K562 (cell line): ENCODE data around the gene LRRC58. TPM values are rescaled to one million over a fixed set of nuclear protein-coding genes. Genes with fewer than 3 reads are reported as not detected.

ENCODE experiments used
- ATAC-seq: fragments of 200-7000 bp; cut with Tn5 transposase; 3 replicates; pipeline ENCODE4 v1.9.1; 2020; ENCODE audit warnings: moderate library complexity
- BruUV-seq: library from RNA; stranded (reverse); fragments of 400-500 nt; replicated peaks from 2 replicates; lab custom pipeline; 2021; lab: Mats Ljungman, UMichigan
- CTCF ChIA-PET: fragments of 300-600 bp; formaldehyde crosslinking; extraction: SDS; loops from one replicate; lab custom pipeline; 2021; ENCODE audit warnings: low intra/inter-chr PET ratio; lab: Yijun Ruan, JAX
- POLR2A ChIA-PET: fragments of 300-600, 350-650 bp; sonication (Branson Sonifier 250); formaldehyde crosslinking; extraction: SDS; loops from one replicate; lab custom pipeline; 2021; ENCODE audit warnings: antibody characterized with exemption, inconsistent platforms; lab: Yijun Ruan, JAX
- DNase-seq, 4 experiments: peaks; one replicate each; pipeline versions ENCODE4 v3.0.0 to v3.0.0-alpha.2; 2011 to 2018; ENCODE audit warnings: low spot score in 3 of 4, mixed read lengths in 3 of 4; ENCODE audit errors: extremely low read depth in 1 of 4
- FAIRE-seq: peaks from 2 replicates; lab custom pipeline; 2011; peaks lifted over from hg19 to GRCh38; lab: Jason Lieb, UNC
- H2AFZ ChIP-seq: 2 replicates; pipeline ENCODE4 v1.6.0; 2011; ENCODE audit warnings: low read depth, low read length, control low read depth, inconsistent platforms
- H3K27ac ChIP-seq: fragments of 200-600 bp; 3 replicates; pipeline ENCODE4 v1.8.0; 2011; ENCODE audit warnings: low read depth, mild to moderate bottlenecking, control low read depth, inconsistent platforms, low read length, moderate library complexity, mixed read lengths; ENCODE audit errors: extremely low read depth
- H3K27me3 ChIP-seq, 2 experiments: fragments of 300-600 bp in 1 of 2; 2 replicates in 1 of 2; 3 replicates in 1 of 2; pipeline versions ENCODE4 v1.6.0 to v1.8.0; 2011; ENCODE audit warnings: inconsistent platforms in 2 of 2, low read length in 2 of 2, mild to moderate bottlenecking in 1 of 2, mixed read lengths in 1 of 2, moderate library complexity in 1 of 2; ENCODE audit not compliant: control insufficient read depth in 2 of 2, insufficient read depth in 2 of 2
- H3K36me3 ChIP-seq: fragments of 300-600 bp; 3 replicates; pipeline ENCODE4 v1.8.0; 2011; ENCODE audit warnings: mild to moderate bottlenecking, low read length, inconsistent platforms; ENCODE audit not compliant: control insufficient read depth, insufficient read depth
- H3K4me1 ChIP-seq, 2 experiments: fragments of 200-600 bp in 1 of 2; replicated peaks in 1 of 2; 2 replicates in 1 of 2; 3 replicates in 1 of 2; pipeline versions ENCODE4 v1.5.1 to v1.8.0; 2011; ENCODE audit warnings: inconsistent platforms in 2 of 2, low read length in 2 of 2, mild to moderate bottlenecking in 1 of 2, mixed read lengths in 1 of 2, moderate library complexity in 1 of 2; ENCODE audit not compliant: control insufficient read depth in 2 of 2, insufficient read depth in 2 of 2
- H3K4me2 ChIP-seq: 2 replicates; pipeline ENCODE4 v1.6.1; 2011; ENCODE audit warnings: low read length, control low read depth, inconsistent platforms, mixed read lengths; ENCODE audit not compliant: insufficient read depth
- H3K4me3 ChIP-seq: fragments of 200-600 bp; sonication (generic), shearing (Covaris generic); 2 replicates; pipeline ENCODE4 v1.5.1; 2016; ENCODE audit warnings: control low read depth, inconsistent platforms
- H3K79me2 ChIP-seq: fragments of 200-600 bp; 3 replicates; pipeline ENCODE4 v1.8.0; 2011; ENCODE audit warnings: low read length, inconsistent platforms; ENCODE audit not compliant: control insufficient read depth, insufficient read depth
- H3K9ac ChIP-seq, 2 experiments: 2 replicates each; pipeline versions ENCODE4 v1.6.0 to v1.6.1; 2011; ENCODE audit warnings: low read depth in 2 of 2, low read length in 2 of 2, control low read depth in 1 of 2, inconsistent platforms in 1 of 2, mild to moderate bottlenecking in 1 of 2, mixed read lengths in 1 of 2; ENCODE audit not compliant: insufficient read depth in 1 of 2
- H3K9me1 ChIP-seq: one replicate; pipeline ENCODE4 v1.6.0; 2011; ENCODE audit warnings: inconsistent platforms, mild to moderate bottlenecking, low read length, moderate library complexity; ENCODE audit not compliant: control insufficient read depth, insufficient read depth
- H3K9me3 ChIP-seq: replicated peaks from 2 replicates; pipeline ENCODE4 v1.5.1; 2011; ENCODE audit warnings: low read depth, low read length, inconsistent platforms; ENCODE audit not compliant: control insufficient read depth, insufficient read depth
- H4K20me1 ChIP-seq: replicated peaks from 2 replicates; pipeline ENCODE4 v1.6.1; 2011; ENCODE audit warnings: low read length, inconsistent platforms, mixed read lengths; ENCODE audit not compliant: control insufficient read depth, insufficient read depth
- CBX3 ChIP-seq, 2 experiments: IDR thresholded peaks; 1 replicate in 1 of 2; 2 replicates in 1 of 2; pipeline ENCODE4 v1.6.1; 2012; ENCODE audit warnings: inconsistent platforms in 2 of 2, low read length in 2 of 2, borderline replicate concordance in 1 of 2, control low read depth in 1 of 2
- KLF6 ChIP-seq: fragments of 250-450 bp; sonication (Bioruptor Pico); IDR thresholded peaks from 2 replicates; pipeline ENCODE4 v1.4.0; 2020; ENCODE audit warnings: mild to moderate bottlenecking, moderate library complexity, borderline replicate concordance
- NFIC ChIP-seq: fragments of 450-650 bp; IDR thresholded peaks from 2 replicates; pipeline ENCODE4 v1.6.1; 2017; ENCODE audit warnings: mild to moderate bottlenecking, inconsistent platforms
- PHTF2 ChIP-seq: fragments of 250-450 bp; sonication (Bioruptor Pico); IDR thresholded peaks from 2 replicates; pipeline ENCODE4 v1.5.0; 2021; ENCODE audit warnings: mild to moderate bottlenecking
- SNRNP70 ChIP-seq: fragments of 200-400 bp; formaldehyde crosslinking; optimal IDR thresholded peaks from 2 replicates; pipeline ENCODE3; 2017; ENCODE audit warnings: low read depth, low read length
- SPI1 ChIP-seq: IDR thresholded peaks from 2 replicates; pipeline ENCODE4 v1.6.1; 2011; ENCODE audit warnings: low read depth, low read length, control low read depth, borderline replicate concordance
- TSC22D4 ChIP-seq: fragments of 450-650 bp; IDR thresholded peaks from 2 replicates; pipeline ENCODE4 v1.6.1; 2016; ENCODE audit warnings: missing genetic modification characterization, missing biosample characterization, control low read depth
- ZBTB17 ChIP-seq: fragments of 450-650 bp; formaldehyde crosslinking; IDR thresholded peaks from 2 replicates; pipeline ENCODE4 v1.4.0; 2020; ENCODE audit warnings: mild to moderate bottlenecking
- ZNF121 ChIP-seq: sonication (generic); formaldehyde crosslinking; conservative IDR thresholded peaks from 2 replicates; pipeline ENCODE4 v1.8.0; 2022; ENCODE audit warnings: missing genetic modification reagents
- WGBS: fragments of 100-300 bp; shearing (Covaris generic); methylation state at CpG from one replicate; pipeline ENCODE4 v1.1.6; 2016; ENCODE audit warnings: low coverage, mixed read lengths; ENCODE audit not compliant: insufficient coverage; ENCODE audit errors: missing lambda C conversion rate; 5-methylcytosine and 5-hydroxymethylcytosine counted together
- in situ Hi-C: fragments of 300-500 bp; cut with MboI; formaldehyde crosslinking; loops from 4 replicates; pipeline ENCODE4 v1.15.0; 2018; ENCODE audit warnings: inconsistent platforms, mixed read lengths
- intact Hi-C: fragments of 100-400 bp; cut with micrococcal nuclease; formaldehyde crosslinking; loops from 2 replicates; pipeline ENCODE4 v1.14.2; 2022
- polyA plus RNA-seq, 8 experiments: library from polyadenylated mRNA; depleted of rRNA in 4 of 8; stranded (reverse) in 5 of 8; unstranded in 3 of 8; fragments of >200 nt; fragmentation: Nextera tagmentation in 2 of 8; fragmentation: Illumina TruSeq in 1 of 8; extraction: Ambion mirVana in 2 of 8; extraction: Trizol in 1 of 8; gene quantifications; 2 replicates each; pipeline versions ENCODE4 v1.2.1 to v1.2.3, GENCODE V29; 2011 to 2014; ENCODE audit warnings: inconsistent platforms in 1 of 8, missing spikeins in 1 of 8
- total RNA-seq, 7 experiments: library from RNA; depleted of rRNA in 6 of 7; stranded (reverse); fragments of >200 nt in 6 of 7; fragmentation: Illumina TruSeq in 2 of 7; extraction: Trizol in 2 of 7; gene quantifications; 2 replicates each; pipeline versions ENCODE4 v1.2.1 to v1.2.3, GENCODE V29; 2011 to 2021; ENCODE audit warnings: low replicate concordance in 1 of 7

The LRRC58 gene
- total and polyA plus RNA-seq, 9 of the 15 experiments (the other 6 are each of a cell fraction or from before 2014, with no cell fraction given) = 5.6 to 26.6 (median 14.8) TPM

- no peak for TF ChIP-seq SNRNP70
- TF ChIP-seq SPI1 = no peak
- TF ChIP-seq ZBTB17 (CRISPR knock-in tag) = no peak
- no peak for TF ChIP-seq PHTF2 (CRISPR knock-in tag)
- TF ChIP-seq NFIC = no peak
- TF ChIP-seq TSC22D4 = no peak
- TF ChIP-seq KLF6 (CRISPR knock-in tag) = no peak
- no peak for TF ChIP-seq CBX3 (IDR thresholded peaks at IDR 0.05; ENCODE audit: borderline replicate concordance in 1 of 2, low read length in 2 of 2)
- no peak for TF ChIP-seq ZNF121 (CRISPR knock-in tag)
- TF ChIP-seq, all 486 proteins: peak for 0
- no peak overlapping the region for H3K9ac ChIP-seq
- no peaks in the 10 kb centered on the region for H3K9me1 ChIP-seq
- H3K36me3 ChIP-seq = no peaks in the 10 kb centered on the region
- ATAC-seq = no peak
- FAIRE-seq = no peak
- CTCF ChIA-PET = no interaction called here
- no peaks in the 10 kb centered on the region for H3K4me1 ChIP-seq
- H3K4me3 ChIP-seq = no peak overlapping the region
- H3K4me2 ChIP-seq = no peak overlapping the region
- H3K9me3 ChIP-seq = no peaks in the 10 kb centered on the region
- no peaks in the 10 kb centered on the region for H3K79me2 ChIP-seq
- BruUV-seq = no TSS peak
- H3K27ac ChIP-seq = no peak overlapping the region
- no peak overlapping the region for H2AFZ ChIP-seq
- intact Hi-C loops (no loop called here), in situ Hi-C loops (no loop called here)
- POLR2A ChIA-PET = no interaction called here
- H4K20me1 ChIP-seq = no peaks in the 10 kb centered on the region
- 73% methylated on average over 20 of the region's 72 CpGs for WGBS
- DNase-seq = no peak
- no peaks in the 10 kb centered on the region for H3K27me3 ChIP-seq
These were observed 42.4 kb downstream of the LRRC58 start for GRCh38 chr3:120306519-120307455.
